GM18907 (cell line): ENCODE measurements around the gene METRN.

Experiments used
- ATAC-seq: cut with Tn5 transposase; IDR thresholded peaks from one replicate; pipeline ENCODE4 v1.9.1; 2021; ENCODE audit warnings: mild to moderate bottlenecking, moderate library complexity; ENCODE audit not compliant: unreplicated experiment

Gene METRN

DNA sequence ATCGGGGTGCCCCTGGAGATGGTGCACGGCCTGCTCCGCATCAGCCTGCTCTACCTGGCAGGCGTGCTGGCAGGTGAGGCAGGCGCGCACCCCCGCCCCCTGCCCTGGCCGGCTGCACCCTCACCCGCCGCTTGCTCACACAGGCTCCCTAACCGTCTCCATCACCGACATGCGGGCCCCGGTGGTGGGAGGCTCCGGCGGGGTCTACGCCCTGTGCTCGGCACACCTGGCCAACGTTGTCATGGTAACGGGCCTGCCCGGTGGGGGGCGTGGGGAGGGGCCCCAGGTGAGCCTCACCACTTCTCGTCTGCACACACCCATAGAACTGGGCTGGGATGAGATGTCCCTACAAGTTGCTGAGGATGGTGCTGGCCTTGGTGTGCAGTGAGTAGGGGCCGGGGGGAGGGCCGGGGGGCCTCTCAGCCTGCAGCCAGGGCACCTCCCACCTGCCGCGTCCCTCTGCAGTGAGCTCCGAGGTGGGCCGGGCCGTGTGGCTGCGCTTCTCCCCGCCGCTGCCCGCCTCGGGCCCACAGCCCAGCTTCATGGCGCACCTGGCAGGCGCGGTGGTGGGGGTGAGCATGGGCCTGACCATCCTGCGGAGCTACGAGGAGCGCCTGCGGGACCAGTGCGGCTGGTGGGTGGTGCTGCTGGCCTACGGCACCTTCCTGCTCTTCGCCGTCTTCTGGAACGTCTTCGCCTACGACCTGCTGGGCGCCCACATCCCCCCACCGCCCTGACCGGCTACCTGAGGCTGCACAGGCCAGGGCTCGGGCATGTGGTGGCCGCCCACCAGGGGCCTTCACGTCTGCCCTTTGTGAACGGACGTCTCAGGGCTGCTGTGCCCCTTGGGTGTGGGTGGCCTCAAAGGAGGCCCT lies 37.4 kb upstream of the METRN start:
- no peak for ATAC-seq

GRCh38 chr16:678209-678857 lies 36.6 kb upstream of the METRN start:
- ATAC-seq, result no peak

- peak; percentile 13 for ATAC-seq
Observed at GRCh38 chr16:678858-679813, 35.8 kb upstream of the METRN start.

DNA sequence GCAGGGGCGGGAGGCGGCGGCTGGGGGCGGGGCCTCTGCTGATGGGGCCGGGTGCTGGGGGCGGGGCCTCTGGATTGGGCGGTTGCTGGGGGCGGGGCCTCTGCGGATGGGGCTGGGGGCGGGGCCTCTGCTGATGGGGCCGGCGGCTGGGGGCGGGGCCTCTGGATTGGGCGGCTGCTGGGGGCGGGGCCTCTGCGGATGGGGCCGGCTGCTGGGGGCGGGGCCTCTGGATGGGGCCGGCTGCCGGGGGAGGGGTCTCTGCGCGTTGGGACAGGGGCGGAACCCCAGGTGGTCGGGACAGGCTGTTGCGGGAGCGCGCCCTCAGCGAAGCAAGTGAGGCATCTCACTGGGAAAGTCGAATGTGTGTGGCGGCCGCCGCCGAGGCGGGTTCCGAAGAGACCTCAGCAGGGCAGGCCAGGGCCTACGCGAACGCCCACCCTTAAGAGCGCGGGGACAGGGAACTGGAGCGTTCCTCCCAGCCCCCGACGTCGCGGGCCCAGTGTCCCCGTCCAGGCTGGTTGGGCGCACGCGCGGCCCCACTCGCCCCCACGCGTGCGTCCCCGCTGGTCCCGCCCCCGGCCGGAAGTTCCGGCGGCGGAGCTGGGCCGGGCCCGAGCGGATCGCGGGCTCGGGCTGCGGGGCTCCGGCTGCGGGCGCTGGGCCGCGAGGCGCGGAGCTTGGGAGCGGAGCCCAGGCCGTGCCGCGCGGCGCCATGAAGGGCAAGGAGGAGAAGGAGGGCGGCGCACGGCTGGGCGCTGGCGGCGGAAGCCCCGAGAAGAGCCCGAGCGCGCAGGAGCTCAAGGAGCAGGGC lies 34.9 kb upstream of the METRN start, which contains the start of gene STUB1:
STUB1 (plus strand) TSS at position 597 of the 811 bp plus-strand sequence; CDS start at position 713, 116 bp downstream.
- ATAC-seq, result peak; percentile 30

- no peak for ATAC-seq
Observed at GRCh38 chr16:680625-680945, 34.3 kb upstream of the METRN start.

DNA sequence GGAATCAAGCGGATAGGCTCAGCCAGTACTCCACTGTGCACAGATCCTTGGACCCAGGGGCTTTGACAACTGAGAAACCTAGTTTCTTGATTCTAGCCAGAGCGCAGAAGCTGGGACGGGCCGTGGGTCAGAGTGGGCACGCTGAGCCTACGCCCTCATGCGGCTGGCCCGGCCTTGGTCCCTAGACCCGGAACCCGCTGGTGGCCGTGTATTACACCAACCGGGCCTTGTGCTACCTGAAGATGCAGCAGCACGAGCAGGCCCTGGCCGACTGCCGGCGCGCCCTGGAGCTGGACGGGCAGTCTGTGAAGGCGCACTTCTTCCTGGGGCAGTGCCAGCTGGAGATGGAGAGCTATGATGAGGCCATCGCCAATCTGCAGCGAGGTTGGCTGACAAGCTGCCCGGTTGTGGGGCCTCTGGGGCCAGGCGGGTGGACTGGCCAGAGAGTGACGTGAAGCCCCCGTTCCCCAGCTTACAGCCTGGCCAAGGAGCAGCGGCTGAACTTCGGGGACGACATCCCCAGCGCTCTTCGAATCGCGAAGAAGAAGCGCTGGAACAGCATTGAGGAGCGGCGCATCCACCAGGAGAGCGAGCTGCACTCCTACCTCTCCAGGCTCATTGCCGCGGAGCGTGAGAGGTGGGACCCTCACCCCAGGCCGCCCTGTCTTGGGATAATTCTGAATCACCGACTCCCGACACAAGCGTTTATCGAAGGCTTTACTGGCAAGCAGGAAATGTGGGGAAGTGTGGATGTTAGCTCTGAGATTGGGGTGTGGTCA lies 33.8 kb upstream of the METRN start:
- ATAC-seq, result no peak

GRCh38 chr16:681746-682427 lies 33.0 kb upstream of the METRN start:
- no peak for ATAC-seq

GRCh38 chr16:682493-683395 lies 32.2 kb upstream of the METRN start:
- ATAC-seq, result no peak

DNA sequence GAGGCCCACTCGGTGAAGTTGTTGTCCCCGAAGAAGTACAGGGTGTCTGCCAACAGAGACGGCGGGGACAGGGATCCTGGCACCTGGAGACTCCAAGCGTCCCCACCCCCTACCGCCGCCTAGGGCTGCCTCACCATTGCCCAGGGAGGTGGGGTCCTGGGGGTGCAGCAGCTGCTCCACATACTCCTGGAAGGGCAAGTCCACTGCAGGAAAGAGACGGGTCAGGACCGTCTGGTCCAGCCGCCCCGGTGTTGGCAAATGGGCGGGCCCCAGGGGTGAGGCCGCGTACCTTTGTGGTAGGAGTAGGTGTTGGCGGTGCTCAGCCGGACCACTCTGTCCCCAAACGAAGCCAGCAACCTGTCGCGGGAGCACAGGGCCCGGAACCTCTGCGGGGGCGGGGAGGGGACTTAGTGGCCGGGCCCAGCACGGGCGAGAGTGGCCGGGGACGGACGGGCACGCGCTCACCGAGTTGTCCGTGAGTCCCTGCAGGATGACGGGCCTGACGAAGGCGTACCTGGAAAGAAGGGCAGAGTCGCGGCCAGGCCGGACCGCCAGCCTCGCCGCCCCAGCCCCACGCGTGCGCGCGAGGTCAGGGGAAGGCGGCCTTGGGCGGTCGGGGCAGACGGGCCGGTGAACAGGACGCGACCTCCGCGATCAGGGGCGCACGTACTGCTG lies 31.4 kb upstream of the METRN start:
- no peak for ATAC-seq

GRCh38 chr16:684071-684794 lies 30.7 kb upstream of the METRN start, which contains the start of gene JMJD8:
JMJD8 (minus strand) TSS chr16:684334; CDS start chr16:684319, 15 bp downstream.
- ATAC-seq, result peak; percentile 59

DNA sequence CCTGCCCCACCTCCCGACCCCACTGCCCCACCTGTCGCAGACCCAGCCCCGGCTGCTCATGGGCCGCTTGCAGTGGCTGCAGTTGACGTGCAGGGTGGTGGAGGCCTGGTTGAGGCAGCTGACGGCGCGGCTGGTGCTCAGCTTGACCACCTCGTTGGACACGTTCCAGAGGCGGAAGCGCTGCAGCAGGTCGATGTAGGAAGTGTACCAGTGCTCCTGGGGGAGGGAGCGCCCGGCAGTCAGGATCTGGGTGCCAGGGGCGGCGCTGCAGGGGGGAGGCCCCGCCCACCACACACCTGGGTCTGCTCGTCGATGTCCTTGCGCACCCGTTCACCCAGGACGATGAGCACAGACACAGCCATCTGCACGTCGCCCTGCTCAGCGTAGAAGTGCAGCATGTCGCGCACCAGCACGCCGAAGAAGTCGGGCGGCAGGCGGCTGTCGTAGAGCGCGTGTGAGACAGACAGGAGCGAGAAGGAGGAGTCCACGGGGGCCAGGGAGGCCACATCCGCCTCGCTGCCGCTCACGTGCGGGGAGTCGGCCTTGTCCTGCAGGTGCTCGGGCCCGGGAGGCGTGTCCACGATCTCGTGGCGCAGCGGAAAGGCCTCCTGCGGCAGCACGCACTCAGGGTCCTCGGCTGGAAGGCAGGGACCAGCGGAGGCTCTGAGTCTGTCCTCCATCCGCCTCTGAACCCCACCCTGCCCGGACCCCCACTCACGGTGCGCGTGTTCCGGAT lies 29.8 kb upstream of the METRN start:
- ATAC-seq, result no peak

DNA sequence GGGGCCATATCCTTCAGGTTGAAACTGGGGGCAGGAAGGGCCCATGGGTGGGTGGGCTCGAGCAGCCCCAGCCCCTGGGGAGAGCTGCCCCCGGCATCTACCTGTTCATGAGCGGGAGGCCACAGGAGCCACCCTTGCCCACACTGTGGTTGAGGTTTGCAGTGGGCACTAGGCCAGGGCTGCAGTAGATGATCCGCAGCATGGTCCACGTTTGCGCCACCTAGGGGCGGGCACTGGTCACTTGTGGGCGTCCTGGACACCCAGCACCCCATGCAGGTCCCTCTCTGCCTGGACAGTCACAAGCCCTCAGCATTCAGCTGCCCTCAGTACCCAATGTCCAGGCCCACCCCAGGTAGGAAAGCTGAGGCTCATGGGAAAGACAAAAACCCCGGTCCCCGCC lies 29.0 kb upstream of the METRN start:
- no peak for ATAC-seq

GRCh38 chr16:686459-687260 lies 28.3 kb upstream of the METRN start:
- ATAC-seq, result no peak

DNA sequence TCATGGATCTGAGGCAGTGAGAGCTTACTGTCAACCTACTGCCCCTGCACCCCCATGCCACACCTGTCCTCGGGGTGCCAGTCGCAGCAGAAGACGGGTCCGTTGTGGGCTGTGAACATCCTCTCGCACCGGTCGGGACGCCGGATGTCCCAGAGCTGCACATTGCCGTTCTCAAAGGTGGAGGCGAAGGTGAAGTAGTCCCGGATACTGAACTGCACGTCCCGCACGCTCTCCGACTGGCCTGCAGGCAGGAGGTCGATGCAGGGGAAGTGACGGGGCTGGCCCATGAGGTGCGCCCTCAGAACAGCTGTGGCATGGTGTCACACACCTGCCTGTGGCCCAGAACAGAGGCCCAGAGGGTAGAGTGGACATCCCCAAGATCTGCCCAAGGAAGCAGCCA lies 27.4 kb upstream of the METRN start:
- ATAC-seq, result no peak

- ATAC-seq, result no peak
Observed at GRCh38 chr16:689175-689897, 25.6 kb upstream of the METRN start.
